ENCODE results near the gene XKRX. TPM values are rescaled to one million over a fixed set of nuclear protein-coding genes. Genes with fewer than 3 reads are reported as not detected.

The XKRX gene
- total and polyA plus RNA-seq, 7 donors, result 0.14 to 1.3 (median 0.69) TPM; not detected in 3

DNA sequence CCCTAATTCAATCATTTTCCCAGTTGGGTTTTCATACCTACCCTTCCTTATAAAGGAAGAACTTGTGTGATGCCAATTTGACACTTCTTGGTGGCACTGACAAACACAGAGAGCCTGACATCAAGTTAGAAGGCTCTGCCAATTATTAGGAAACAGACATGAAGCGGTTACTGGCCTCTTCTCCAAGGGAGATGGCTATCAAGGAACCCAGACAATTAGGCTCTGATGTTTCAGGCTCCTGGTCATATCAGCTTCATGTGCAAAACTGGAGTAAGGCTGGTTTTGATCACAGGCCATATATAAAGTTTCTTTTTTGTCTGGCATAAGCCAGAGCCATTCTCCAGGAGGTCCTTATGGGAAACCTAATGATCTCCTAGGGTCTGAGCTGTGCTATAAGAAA lies 41.2 kb upstream of the XKRX start:
- no peaks in the 10 kb centered on the region for H3K4me1 ChIP-seq
- no peak overlapping the region for H3K27ac ChIP-seq
- no peak overlapping the region for H3K4me3 ChIP-seq
- DNase-seq, result no peak
- no peaks in the 10 kb centered on the region for H3K9me3 ChIP-seq
- intact Hi-C loops (cut with DNase I), result no loop called here
- no peaks in the 10 kb centered on the region for H3K36me3 ChIP-seq
- no peaks in the 10 kb centered on the region for H3K27me3 ChIP-seq
- TF ChIP-seq EP300 (IDR thresholded peaks at IDR 0.05) (no peak), POLR2A (IDR thresholded peaks at IDR 0.05) (no peak), POLR2AphosphoS5 (IDR thresholded peaks at IDR 0.05) (no peak)
- TF ChIP-seq, protein P1, sequence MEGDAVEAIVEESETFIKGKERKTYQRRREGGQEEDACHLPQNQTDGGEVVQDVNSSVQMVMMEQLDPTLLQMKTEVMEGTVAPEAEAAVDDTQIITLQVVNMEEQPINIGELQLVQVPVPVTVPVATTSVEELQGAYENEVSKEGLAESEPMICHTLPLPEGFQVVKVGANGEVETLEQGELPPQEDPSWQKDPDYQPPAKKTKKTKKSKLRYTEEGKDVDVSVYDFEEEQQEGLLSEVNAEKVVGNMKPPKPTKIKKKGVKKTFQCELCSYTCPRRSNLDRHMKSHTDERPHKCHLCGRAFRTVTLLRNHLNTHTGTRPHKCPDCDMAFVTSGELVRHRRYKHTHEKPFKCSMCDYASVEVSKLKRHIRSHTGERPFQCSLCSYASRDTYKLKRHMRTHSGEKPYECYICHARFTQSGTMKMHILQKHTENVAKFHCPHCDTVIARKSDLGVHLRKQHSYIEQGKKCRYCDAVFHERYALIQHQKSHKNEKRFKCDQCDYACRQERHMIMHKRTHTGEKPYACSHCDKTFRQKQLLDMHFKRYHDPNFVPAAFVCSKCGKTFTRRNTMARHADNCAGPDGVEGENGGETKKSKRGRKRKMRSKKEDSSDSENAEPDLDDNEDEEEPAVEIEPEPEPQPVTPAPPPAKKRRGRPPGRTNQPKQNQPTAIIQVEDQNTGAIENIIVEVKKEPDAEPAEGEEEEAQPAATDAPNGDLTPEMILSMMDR (IDR thresholded peaks at IDR 0.05), result no peak
- WGBS, 2 donors, result 97% methylated on average over 1 of the region's 1 CpG

DNA sequence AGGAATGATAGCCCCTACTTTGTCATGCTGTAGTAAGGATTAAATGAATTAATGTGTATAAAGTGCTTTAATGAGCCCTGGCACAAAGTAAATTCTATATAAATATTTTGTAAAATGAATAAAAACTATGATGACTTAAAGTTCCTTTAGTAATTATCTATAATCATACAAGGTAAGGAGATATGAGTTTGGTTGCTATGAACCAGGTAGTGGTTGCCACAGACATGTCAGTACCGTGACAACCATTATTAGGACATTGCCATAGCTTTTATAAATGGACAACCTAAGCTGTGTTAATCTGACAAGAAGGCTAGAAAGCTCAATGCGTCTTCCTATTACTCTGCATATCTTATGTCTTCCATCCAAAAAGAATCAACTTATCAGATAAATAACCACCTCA lies 40.7 kb upstream of the XKRX start, which contains the start of gene ARL13A:
Gene ARL13A, plus strand, starts transcription at position 301 of the 400 bp plus-strand sequence. CDS start 3,982 bp downstream, outside the sequence.
- DNase-seq, result no peak
- WGBS, 2 donors, result 91 to 96% methylated on average over 2 of the region's 2 CpGs
- intact Hi-C loops (cut with DNase I), result no loop called here

DNA sequence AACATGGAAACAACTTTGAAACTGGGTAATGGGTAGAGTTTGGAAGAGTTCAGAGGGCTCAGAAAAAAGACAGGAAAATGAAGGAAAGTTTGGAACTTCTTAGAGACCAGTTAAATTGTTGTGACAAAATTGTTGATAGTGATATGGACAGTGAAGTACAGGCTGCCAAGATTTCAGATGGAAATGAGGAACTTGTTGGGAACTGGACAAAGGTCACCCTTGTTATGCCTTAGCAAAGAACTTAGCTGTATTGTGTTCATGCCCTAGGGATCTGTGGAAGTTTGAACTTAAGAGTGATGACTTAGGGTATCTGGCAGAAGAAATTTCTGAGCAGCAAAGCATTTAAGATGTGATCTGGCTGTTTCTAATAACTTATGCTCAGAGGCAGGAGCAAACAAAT lies 35.6 kb upstream of the XKRX start:
- Histone ChIP-seq H3K4me1 (no peaks in the 10 kb centered on the region), H3K36me3 (no peaks in the 10 kb centered on the region), H3K4me3 (no peak overlapping the region), H3K27ac (no peak overlapping the region), H3K9me3 (no peaks in the 10 kb centered on the region), H3K27me3 (no peaks in the 10 kb centered on the region)
- intact Hi-C loops (cut with DNase I), result no loop called here
- no peak for DNase-seq
- TF ChIP-seq, protein P1 (IDR thresholded peaks at IDR 0.05), result no peak
- TF ChIP-seq EP300 (IDR thresholded peaks at IDR 0.05) (no peak), POLR2AphosphoS5 (IDR thresholded peaks at IDR 0.05) (no peak), POLR2A (IDR thresholded peaks at IDR 0.05) (no peak)

More for the DNA sequence above, 40.7 kb upstream of the XKRX start, which contains the start of gene ARL13A:
- no peak within 1 kb of the TSS for H3K4me3 ChIP-seq
- no peaks in the 10 kb centered on the region for H3K27me3 ChIP-seq
- H3K36me3 ChIP-seq, result no peaks in the 10 kb centered on the region
- TF ChIP-seq POLR2AphosphoS5 (IDR thresholded peaks at IDR 0.05), result no peak
- TF ChIP-seq EP300 (IDR thresholded peaks at IDR 0.05), result no peak
- TF ChIP-seq, protein P1 (IDR thresholded peaks at IDR 0.05), result no peak
- no peak for TF ChIP-seq POLR2A (IDR thresholded peaks at IDR 0.05)
- no peak within 1 kb of the TSS for H3K27ac ChIP-seq
- no peaks in the 10 kb centered on the region for H3K4me1 ChIP-seq
- H3K9me3 ChIP-seq, result no peaks in the 10 kb centered on the region

DNA sequence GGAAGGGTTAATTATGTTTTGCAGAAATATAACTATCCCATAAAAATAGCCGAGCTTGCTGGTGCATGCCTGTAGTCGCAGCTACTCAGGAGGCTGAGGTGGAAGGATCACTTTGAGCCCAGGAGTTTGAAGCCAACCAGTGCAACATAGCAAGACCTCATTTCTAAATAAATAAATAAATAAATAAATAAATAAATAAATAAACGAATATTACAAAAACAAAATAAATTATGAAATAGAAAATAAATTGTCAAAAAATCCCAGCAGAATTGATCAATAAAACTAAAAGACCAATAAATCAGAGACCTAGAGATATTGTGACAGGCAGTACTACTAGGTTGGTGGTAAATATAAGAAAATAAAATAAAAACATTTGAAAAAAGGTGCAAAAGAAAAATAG lies 34.1 kb upstream of the XKRX start:
- Histone ChIP-seq H3K36me3 (no peaks in the 10 kb centered on the region), H3K4me3 (no peak overlapping the region), H3K4me1 (no peaks in the 10 kb centered on the region), H3K27ac (no peak overlapping the region), H3K27me3 (no peaks in the 10 kb centered on the region), H3K9me3 (no peaks in the 10 kb centered on the region)
- TF ChIP-seq, protein P1 (IDR thresholded peaks at IDR 0.05), result no peak
- no peak for TF ChIP-seq POLR2AphosphoS5 (IDR thresholded peaks at IDR 0.05)
- TF ChIP-seq EP300 (IDR thresholded peaks at IDR 0.05), result no peak
- TF ChIP-seq POLR2A (IDR thresholded peaks at IDR 0.05), result no peak
- WGBS, 2 donors, result 81 to 90% methylated on average over 3 of the region's 3 CpGs
- intact Hi-C loops (cut with DNase I), result no loop called here
- DNase-seq, result no peak

DNA sequence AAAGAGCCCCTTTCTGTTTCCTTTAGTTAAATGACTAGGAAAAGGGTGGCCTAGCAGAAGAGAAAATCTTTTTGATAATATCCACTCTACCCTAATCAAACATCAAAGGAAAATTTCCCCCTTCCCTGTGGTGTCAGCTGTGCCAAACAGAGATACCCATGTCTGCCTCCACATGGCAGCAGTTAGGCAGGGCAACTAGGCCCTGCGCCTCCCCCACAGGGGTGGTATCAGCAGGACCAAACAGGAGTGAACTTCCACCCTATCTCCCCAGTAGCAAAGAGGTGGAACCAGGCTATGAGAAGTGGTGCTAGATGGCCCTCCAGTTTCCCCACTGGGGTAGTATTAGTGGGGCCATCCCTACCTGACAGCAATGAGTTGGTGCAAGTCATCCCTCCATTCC lies 19.8 kb upstream of the XKRX start:
- DNase-seq, result no peak
- no peaks in the 10 kb centered on the region for H3K27me3 ChIP-seq
- intact Hi-C loops (cut with DNase I), result no loop called here
- no peaks in the 10 kb centered on the region for H3K9me3 ChIP-seq
- H3K4me3 ChIP-seq, result no peak overlapping the region
- H3K4me1 ChIP-seq, result no peaks in the 10 kb centered on the region
- 89 to 100% methylated on average over 1 of the region's 1 CpG for WGBS, 2 donors
- TF ChIP-seq POLR2A (IDR thresholded peaks at IDR 0.05) (no peak), EP300 (IDR thresholded peaks at IDR 0.05) (no peak), POLR2AphosphoS5 (IDR thresholded peaks at IDR 0.05) (no peak)
- TF ChIP-seq, protein P1 (IDR thresholded peaks at IDR 0.05), result no peak
- no peaks in the 10 kb centered on the region for H3K36me3 ChIP-seq
- H3K27ac ChIP-seq, result no peak overlapping the region

Measured in sigmoid colon (tissue), 7 donors.